HL-60/S4 treated with retinoic acid at 250 ng/mL for 4 days and 3 days (cell line): ENCODE data around the gene B9D1.

Source experiments
- in situ Hi-C: fragments of 300-500 bp; cut with MboI; formaldehyde crosslinking; loops from 2 replicates; pipeline ENCODE4 v1.7.0; 2022; ENCODE audit warnings: low sequenced_read_pairs

B9D1 gene, protein sequence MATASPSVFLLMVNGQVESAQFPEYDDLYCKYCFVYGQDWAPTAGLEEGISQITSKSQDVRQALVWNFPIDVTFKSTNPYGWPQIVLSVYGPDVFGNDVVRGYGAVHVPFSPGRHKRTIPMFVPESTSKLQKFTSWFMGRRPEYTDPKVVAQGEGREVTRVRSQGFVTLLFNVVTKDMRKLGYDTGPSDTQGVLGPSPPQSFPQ

DNA sequence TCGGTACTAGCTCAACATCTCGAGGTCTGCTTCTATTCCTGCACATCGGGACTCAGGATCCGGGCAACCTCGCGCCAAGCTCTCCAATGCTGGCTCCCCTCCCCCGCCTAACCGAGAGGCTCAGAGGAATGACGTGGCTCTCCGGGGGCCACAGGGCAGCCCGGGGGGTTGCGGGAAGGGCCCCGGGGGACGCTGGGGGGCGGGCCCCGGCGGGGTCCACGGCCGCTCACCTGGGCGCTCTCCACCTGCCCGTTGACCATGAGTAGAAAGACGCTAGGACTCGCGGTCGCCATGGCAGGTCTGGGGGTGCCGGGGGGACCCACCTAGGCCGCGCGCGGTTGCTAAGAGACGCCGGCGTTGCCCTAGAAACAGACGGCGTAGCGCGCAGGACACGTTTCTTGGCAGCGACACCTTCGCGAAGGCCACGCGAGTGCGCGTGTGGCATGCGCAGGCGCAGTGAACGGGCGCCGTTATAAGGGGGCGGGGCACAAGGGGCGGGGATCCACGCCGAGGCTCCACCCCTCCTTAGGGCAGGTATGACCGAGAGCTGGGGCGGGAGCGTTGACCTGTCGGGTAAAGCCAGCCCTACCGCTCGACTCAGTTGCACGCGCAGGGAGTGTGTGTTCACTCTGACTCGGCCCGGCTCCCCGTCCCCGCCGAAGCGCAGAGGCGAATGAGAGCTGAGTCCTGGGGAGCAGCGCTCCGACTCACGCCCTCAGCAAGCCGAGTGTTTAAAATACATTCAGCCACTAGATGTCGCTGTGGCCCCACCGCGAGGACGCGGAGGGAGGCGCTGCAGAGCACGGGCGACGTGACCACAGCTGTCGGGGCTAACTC, at the start of gene B9D1:
Gene B9D1 (minus strand): TSS at position 447 of the 837 bp plus-strand sequence. CDS start 154 bp downstream, at position 293.
- in situ Hi-C loops = loop anchor here (25.0 kb wide), 1 partner anchor 400 kb away; no protein-coding TSS in a partner anchor

DNA sequence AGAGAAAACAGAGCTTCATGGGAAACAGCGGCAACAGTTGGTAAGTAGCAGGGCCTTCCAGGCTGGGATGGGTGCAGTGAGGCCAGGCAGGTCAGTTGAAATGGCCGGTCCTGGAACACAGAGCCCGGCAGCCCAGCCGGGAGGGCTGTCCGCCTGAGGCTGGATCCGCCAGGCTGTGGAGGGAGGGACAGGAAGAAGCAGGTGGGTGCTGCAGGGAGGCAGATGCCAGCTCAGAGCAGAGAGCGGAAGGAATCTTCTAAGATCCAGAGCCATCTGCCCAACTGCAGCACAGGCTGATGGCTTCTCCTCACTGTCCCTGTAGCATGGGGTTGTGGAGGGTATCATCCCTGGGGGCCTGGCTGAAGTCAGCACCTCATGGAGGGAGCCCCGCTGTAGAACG, 49.1 kb upstream of the B9D1 start:
- in situ Hi-C loops = no loop called here

DNA sequence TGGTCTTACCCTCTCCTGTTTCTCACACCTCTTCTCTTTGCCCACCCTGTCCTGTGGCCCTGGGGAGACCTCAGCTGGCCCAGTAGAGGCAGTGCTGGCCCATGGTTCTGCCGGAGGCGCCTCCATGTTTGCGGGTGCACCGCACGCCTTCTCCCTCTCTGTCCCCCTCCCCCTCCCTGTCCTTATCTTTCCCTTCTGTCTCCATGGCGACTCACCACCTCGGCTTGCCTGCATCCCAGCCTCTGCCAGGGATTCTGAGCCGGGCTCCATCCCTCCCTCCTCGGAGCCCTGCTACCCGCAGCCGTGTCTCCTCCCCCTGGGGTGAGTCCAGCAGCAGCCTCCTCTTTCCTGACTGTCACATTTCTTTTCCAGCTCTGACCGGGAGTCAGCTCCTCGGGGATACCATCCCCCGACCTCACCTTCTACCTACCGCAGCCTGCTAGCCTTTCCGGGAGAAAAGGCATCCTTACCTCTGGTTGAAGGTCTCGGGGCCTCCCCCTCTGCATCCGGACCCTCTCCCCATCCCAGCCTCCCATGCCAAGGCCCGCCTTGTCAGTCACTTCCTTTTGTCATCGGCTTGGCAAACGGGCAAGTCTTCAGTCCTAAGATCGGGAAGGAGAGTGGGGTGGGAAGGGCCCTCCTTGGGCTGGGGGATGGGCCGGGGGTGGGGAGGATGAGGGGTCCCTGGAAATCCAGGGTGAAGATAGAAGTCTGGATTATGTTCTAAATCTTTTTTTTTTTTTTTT, 48.5 kb upstream of the B9D1 start, which contains the start of gene RNF112:
Gene RNF112 (plus strand): TSS at position 358 of the 746 bp plus-strand sequence. CDS start 177 bp downstream, at position 535.
- in situ Hi-C loops = no loop called here

DNA sequence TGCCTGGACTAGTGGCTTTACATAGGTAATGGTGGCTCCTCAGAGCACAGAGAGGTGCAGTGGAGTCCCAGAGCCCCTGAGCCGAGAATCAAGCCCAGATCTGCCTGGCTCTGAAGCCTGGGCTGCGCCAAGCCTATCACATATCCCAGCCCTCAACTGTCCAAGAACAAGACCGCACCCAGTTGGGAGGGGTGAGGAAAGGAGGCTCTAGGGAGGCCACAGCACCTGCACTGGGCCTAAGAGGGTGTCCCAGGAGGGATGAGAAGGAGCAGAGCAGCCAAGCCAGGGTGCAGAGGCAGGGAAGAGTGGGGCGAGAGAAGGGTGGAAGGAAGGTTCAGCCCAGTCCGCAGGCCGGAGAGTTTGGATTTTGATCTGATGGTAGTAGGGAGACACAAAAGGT, 47.6 kb upstream of the B9D1 start:
- in situ Hi-C loops = no loop called here

DNA sequence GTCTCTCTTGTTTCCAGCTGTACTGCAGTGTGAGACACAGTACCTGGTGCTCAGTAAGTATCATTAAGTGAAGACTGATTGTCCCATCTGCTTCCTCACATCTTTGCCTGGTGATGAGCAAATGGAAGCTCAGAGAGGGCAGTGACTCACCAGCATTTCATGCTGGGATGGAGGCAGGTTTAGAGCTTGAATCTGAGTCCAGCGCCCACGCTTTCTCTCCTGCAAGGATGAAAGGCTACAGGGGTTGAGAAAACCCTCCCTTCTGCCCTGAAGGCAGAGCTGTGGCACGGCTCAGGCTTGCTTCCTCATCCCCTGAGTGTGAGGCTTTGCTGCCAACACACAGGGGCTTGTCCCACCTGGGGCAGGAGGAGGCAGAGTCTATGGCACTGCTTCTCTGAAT, 47.0 kb upstream of the B9D1 start:
- in situ Hi-C loops = no loop called here

DNA sequence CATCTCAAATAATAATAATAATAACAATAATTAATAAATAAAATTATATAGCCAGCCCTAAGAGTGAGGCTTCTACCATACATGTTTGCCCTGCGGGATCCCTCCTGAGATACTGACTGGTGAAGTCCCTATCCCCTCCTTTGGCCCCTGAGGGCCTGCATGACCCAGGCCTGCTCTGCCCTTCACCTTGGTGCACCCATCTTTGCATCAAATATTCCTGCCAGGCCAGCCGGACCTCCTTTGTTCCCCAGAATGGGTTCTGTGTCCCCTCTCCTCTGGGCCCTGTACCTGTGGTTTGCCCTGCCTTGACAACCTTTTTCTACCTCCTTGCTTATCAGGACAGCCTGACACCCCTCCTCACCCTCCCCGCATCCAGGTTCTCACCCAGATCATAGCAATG, 46.5 kb upstream of the B9D1 start:
- in situ Hi-C loops = no loop called here

DNA sequence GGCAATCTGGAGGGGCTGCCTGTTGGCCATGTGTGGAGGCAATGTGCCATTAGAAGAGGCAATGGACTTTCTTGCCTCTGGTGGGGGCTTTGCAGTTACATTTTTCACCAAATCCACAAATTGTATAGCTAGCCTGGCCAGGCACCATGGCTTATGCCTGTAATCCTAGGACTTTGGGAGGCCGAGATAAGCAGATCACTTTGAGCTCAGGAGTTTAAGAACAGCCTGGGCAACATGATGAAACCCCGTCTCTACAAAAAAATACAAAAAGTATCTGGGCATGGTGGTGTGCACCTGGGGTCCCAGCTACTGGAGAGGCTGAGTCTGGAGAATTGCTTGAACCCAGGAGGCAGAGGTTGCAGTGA, 45.8 kb upstream of the B9D1 start:
- in situ Hi-C loops = no loop called here

DNA sequence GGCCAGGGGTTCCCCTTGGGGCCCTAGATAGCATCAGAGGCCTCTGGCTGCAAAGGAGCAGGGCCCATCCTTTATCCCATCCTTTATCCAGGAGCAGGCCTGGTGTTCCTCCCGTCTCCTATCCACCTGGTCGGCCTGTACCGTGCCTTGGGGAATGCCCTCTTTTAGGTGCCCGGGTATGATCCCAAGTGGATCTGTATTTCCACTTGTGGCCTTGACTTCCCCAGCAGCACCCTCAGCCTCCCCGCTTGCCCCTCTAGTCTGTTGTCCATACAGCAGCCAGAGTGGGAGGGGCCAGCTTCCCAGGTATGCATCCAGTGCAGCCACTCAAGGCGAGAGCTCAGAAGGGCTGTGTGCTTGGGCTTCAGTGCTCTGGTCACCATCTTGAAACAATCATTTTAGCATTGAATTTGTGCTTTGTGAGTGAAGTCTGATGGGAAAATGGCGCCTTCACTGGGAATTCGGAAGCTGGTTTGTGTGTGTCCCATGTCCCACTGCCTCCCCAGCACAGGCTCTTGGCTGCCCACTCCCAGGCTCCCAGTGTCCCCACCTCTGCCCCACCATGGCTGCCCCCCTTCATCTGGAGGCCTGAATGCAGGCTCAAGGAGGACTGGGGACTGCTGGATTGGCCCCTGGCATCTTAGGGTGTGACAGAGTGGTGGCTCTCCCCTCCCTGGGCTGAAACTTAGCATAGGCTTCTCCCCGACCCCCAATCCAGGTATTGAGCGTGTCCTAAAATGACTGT, 45.2 kb upstream of the B9D1 start:
- in situ Hi-C loops = no loop called here

DNA sequence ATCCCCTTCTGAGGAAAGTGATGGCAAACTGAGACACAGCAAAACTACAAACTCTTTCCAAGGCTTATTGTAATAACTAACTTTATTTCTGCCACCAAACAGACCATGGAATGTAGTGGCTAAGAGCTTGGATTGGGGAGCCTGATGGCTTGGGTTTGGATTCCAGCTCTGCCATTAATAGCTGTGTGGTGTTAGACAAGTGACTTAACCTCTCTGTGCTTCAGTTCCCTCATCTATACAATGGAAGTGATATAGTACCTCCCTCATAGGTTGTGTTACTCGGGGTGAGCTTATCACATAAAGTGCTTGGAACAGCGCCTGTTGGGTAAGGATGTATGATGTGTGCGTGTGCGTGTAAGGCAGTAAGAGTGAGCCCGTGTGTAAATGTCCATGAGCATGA, 42.6 kb upstream of the B9D1 start:
- in situ Hi-C loops = no loop called here

DNA sequence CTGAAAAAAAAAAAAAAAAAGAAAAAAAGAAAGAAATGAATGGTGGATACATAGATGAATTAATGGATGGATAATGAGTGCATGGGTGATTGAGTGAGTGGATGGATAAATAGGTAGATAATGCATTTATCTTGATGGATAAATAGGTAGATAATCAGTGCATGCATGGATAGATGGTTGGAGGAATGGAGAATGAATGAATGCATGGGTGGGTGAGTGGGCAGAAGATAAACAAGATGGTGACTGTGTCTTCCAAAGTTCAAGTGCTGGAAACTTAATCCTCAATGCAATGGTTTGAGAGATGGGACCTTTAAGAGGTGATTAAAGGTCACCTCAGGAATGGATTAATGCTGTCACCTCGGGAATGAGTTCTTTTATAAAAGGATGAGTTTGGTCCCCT, 41.7 kb upstream of the B9D1 start:
- in situ Hi-C loops = no loop called here

DNA sequence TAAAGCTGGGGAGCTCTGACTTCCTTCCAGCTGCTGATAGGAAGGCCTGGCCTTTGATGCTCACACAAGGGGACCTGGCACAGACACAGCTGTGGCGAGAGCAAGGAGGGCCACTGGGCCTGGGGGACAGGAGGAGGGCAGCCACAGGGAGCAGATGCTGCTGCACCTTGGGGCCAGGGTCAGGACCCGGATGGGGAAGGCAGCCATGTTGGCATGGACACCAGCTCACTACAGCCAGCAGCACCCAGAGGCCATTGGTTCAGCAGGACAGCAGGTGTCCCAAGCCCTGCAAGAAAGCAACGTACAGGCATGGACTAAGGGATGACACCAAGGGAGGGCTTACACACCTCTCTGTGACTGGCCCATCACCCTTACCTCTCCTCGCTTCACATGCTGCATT, 40.5 kb upstream of the B9D1 start:
- in situ Hi-C loops = no loop called here

DNA sequence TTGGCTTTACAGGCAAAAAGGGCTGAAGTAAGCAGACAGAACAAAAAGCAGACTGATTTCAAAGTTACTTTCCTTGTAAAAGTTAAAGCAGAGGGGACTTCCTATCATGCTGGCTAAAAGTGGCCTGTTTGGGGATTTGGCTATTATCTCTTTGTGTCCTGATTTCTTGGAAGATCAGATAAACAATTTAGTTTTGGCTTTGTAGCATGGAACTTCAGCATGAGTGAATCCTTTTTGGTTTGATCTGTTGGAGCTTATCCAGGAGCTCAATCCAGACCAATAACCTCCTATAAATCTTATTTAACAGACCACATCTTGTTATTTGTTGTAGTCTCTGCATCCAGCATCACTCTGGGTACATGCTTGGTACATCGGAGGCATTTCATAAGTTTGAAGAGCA, 39.6 kb upstream of the B9D1 start:
- in situ Hi-C loops = no loop called here

DNA sequence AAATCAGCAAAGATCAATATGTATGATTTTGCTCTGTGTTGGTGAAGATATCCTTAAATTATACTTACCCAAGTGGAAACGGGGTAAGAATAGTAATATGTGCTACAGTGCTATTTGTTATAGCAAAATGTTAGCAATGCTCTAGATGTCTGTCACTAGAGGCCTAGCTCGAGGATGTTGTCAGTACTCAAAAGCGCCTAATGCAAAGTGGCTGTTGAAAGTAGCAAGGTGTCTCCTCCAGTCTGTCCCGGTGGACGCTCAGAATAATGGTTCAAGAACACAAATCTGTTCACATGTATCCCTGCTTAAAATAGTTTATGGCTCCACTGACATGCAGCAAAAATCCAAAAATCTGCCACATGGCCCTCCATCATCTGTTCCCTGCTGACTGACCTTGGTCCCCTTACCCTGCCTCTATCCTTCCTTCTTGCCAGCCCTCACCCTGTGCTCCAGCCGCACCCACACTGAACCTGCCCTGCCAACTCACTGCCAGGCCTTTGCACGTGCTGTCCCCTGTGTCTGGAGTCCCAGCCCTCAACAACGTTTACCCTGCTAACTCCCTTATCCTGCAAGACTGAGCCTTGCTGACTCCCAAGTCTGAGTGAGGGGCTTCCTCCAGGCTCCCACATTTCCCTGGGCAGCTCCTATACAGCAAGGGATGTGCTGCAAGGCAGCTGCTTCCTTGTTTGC, 38.9 kb upstream of the B9D1 start:
- in situ Hi-C loops = no loop called here

DNA sequence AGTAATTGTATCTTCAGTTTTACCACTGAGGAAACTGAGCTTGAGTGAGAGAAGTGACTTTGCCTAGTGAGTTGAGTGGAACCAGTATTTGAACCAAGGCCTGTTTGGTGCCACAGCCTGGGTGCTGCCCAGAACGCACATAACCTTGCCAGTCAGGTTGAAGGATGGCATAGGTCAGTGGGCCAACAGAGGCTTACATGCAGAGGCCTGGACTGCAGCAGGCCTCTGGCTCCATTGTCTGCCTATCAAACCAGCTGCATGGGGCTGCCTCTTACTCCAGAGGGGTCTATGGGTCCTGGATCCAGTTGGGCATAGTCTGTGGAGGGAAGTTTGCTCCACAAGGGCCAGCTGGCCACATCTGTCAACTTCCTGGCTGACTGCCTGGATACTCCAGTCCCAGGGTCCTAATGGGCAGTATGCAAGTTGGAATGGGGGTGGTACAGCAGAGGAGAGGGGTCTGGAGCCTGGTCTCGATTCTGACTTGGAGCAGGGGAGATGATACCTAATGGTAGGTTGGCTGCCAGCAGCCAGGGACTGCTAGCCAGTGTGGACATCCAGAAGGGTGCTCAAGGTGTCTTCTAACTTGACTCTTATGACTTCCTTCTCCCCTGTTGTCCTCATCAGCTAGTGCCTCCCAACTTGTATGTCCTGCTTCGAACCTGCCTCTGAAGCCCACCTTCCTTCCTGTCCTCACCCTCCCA, 37.4 kb upstream of the B9D1 start:
- in situ Hi-C loops = no loop called here

DNA sequence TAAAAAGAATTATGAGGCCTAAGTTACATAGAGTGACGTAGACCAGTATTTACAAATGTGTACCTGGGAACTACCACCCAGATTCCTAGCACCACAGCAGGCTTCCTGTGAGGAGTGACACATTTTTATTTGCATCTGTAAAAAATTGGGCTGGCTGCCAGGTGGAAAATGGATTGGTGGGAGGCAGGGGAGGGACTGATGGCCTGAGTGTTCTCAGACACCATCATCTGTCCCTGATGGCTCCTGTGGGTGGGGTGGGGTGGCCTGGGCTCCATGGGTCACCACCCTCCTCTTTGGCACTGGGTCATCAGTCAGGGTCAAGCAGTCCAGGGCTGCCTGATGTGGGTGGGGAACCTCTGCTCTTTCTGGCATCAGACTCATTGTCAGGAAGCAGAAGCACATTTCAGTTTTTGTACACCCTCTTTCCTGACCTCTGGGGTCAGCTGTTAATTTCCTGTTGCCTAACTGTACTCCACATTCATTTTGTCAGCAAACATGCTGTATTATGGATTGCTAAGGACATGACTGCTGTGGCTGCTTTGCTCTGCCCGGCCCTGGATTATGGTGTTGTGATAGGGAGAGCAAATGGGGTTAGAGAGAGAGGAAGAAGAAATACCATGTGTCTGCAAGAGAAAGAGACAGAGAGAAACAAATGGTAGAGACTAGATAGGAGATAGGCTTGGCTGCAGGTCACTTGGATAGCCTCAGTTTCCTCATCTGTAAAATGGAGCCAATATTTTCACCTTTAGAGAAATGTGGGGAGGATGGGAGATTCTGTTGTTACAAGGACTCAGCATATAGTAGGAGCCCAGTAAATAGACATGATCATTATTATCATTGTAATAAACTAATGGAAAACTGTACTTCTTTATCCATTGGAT, 36.0 kb upstream of the B9D1 start:
- in situ Hi-C loops = no loop called here

DNA sequence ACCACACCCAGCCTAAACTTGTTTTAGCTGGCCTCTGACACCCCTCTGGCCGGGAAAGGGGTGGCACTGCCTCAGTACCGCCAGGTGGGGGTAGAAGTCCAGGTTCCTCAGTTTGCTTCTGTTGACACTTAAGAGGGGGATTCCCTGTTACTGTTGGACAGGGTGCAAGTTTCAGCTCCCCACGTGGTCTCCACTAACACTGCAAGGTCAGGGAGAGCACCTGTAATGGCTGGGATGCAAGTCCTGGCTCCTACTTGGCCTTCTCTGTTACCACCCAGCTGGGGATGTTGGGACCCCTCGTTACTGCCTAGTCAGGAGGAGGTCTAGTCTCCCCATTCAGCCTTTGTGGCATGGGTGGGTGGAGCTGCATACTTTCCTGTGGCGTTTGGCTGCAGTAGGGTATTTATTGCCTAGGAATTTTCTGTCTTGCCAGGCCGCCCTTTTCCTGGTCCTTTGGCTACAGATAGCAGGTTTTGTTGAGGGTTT, 35.1 kb upstream of the B9D1 start:
- in situ Hi-C loops = no loop called here

DNA sequence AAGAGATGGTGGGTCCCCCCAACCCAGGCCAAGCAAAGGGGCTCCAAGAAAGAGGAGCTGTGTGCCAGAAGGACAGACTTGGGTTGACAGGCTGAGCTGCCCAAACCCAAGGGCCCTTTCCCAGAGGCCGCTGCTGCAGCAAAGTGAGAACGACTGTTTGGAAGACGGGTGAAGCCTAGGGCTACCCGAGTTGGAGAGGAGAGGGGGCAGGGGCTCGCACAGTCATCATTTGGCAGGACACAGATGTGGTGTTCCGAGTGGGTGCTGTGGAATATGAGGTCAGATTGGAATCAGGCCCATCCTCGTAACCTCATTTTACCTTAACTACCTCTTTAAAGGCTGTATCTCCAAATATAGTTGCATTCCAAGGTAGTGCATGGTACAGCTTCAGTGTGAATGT, 29.8 kb upstream of the B9D1 start:
- in situ Hi-C loops = no loop called here

DNA sequence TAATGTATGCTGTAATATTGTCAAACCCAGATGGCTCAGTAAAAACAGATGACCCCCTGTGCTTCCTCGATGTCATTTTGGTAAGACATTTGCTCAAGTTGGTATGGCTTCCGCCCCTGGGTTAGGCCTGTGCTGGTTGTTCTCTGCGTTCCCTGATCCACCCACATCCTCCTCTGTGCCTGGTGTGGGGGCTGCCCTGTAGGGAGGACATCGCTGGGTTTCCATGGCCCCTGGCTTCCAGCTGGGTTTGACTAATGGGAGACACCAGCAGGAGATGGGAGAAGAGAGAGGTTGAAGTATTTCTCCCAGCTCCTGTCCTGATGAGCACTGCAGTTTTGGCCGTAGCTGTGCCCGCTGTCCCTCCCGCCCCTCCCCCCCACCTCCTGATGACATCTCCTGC, 28.9 kb upstream of the B9D1 start:
- in situ Hi-C loops = no loop called here

DNA sequence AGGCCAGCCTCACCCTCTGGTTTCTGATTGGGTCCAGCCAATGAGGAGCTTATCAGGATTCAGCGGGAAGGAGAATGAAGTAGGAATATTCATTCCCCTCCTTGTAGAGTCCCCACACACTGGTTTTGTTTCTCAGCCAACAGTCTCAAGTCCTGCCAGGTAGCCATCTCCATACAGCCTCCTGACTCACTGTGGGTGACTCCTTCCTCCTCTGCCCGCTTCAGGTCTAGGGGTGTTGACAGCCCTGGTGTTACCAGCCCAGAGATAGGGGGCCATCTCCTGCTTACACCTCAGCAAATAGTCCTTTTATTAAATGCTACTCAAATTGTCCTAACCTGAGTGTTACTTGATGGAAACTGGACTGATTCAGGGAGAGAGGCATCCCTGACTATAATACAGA, 28.4 kb upstream of the B9D1 start:
- in situ Hi-C loops = no loop called here
